H9 (cell line): ENCODE measurements around the gene UHRF1. TPM values are rescaled to one million over a fixed set of nuclear protein-coding genes. Genes with fewer than 3 reads are reported as not detected.

Source experiments
- DNase-seq: peaks from one replicate; pipeline ENCODE4 v3.0.0-alpha.2; 2017
- H2AFZ ChIP-seq: one replicate; pipeline ENCODE4 v1.6.1; 2013; ENCODE audit warnings: mild to moderate bottlenecking, low read length, control low read depth, moderate library complexity
- H2AK5ac ChIP-seq: 2 replicates; pipeline ENCODE4 v1.6.1; 2013; ENCODE audit warnings: low read length, control low read depth, mixed read lengths; ENCODE audit not compliant: insufficient read length
- H2BK120ac ChIP-seq: one replicate; pipeline ENCODE4 v1.6.1; 2013; ENCODE audit warnings: low read depth, mild to moderate bottlenecking, low read length, control low read depth, inconsistent platforms; ENCODE audit not compliant: poor library complexity, severe bottlenecking
- H2BK12ac ChIP-seq: 2 replicates; pipeline ENCODE4 v1.6.1; 2013; ENCODE audit warnings: low read length, control low read depth, mixed read lengths, low read depth; ENCODE audit not compliant: insufficient read length
- H2BK15ac ChIP-seq: 2 replicates; pipeline ENCODE4 v1.6.1; 2013; ENCODE audit warnings: low read depth, low read length, control low read depth
- H2BK20ac ChIP-seq: one replicate; pipeline ENCODE4 v1.6.1; 2013; ENCODE audit warnings: low read depth, mild to moderate bottlenecking, low read length, control low read depth, inconsistent platforms; ENCODE audit not compliant: poor library complexity, severe bottlenecking
- H2BK5ac ChIP-seq: 2 replicates; pipeline ENCODE4 v1.6.1; 2013; ENCODE audit warnings: low read length, control low read depth, mixed read lengths; ENCODE audit not compliant: insufficient read length
- H3K14ac ChIP-seq: 2 replicates; pipeline ENCODE4 v1.6.1; 2013; ENCODE audit warnings: low read length, control low read depth; ENCODE audit not compliant: insufficient read depth
- H3K18ac ChIP-seq: 2 replicates; pipeline ENCODE4 v1.6.1; 2013; ENCODE audit warnings: low read depth, mild to moderate bottlenecking, mixed read lengths, low read length, control low read depth; ENCODE audit not compliant: insufficient read length
- H3K23ac ChIP-seq: 2 replicates; pipeline ENCODE4 v1.6.1; 2013; ENCODE audit warnings: low read length, control low read depth, mixed read lengths, low read depth; ENCODE audit not compliant: insufficient read length
- H3K23me2 ChIP-seq: 2 replicates; pipeline ENCODE4 v1.6.1; 2013; ENCODE audit warnings: low read depth, mild to moderate bottlenecking, mixed read lengths, low read length, control low read depth; ENCODE audit not compliant: insufficient read length, poor library complexity, severe bottlenecking
- H3K27ac ChIP-seq: 2 replicates; pipeline ENCODE4 v1.5.1; 2013; ENCODE audit warnings: low read length, control low read depth, mixed read lengths, low read depth; ENCODE audit not compliant: insufficient read length
- H3K27me3 ChIP-seq: 2 replicates; pipeline ENCODE4 v1.6.1; 2013; ENCODE audit warnings: low read length, control low read depth, inconsistent platforms; ENCODE audit not compliant: insufficient read depth
- H3K4ac ChIP-seq: 2 replicates; pipeline ENCODE4 v1.6.1; 2013; ENCODE audit warnings: low read depth, mild to moderate bottlenecking, control low read depth, inconsistent platforms, low read length, moderate library complexity
- H3K4me1 ChIP-seq: 2 replicates; pipeline ENCODE4 v1.6.1; 2013; ENCODE audit warnings: low read length, control low read depth, inconsistent platforms; ENCODE audit not compliant: insufficient read depth
- H3K4me2 ChIP-seq: 2 replicates; pipeline ENCODE4 v1.6.1; 2013; ENCODE audit warnings: low read length, control low read depth, mixed read lengths; ENCODE audit not compliant: insufficient read length, insufficient read depth
- H3K56ac ChIP-seq: 2 replicates; pipeline ENCODE4 v1.6.1; 2013; ENCODE audit warnings: low read depth, mild to moderate bottlenecking, mixed read lengths, low read length, control low read depth; ENCODE audit not compliant: insufficient read length
- H3K79me1 ChIP-seq: 2 replicates; pipeline ENCODE4 v1.6.1; 2013; ENCODE audit warnings: low read depth, mild to moderate bottlenecking, moderate library complexity, low read length, control low read depth, inconsistent platforms; ENCODE audit not compliant: insufficient read depth, poor library complexity, severe bottlenecking
- H3K79me2 ChIP-seq: 2 replicates; pipeline ENCODE4 v1.6.1; 2013; ENCODE audit warnings: low read length, control low read depth, inconsistent platforms; ENCODE audit not compliant: insufficient read depth
- H3K9ac ChIP-seq: 2 replicates; pipeline ENCODE4 v1.6.1; 2013; ENCODE audit warnings: low read length, control low read depth, mixed read lengths; ENCODE audit not compliant: insufficient read length; ENCODE audit errors: extremely low read depth
- H3K9me3 ChIP-seq: one replicate; pipeline ENCODE4 v1.6.1; 2013; ENCODE audit warnings: low read depth, low read length, inconsistent platforms; ENCODE audit not compliant: control insufficient read depth
- H3T11ph ChIP-seq: one replicate; pipeline ENCODE4 v1.6.1; 2013; ENCODE audit warnings: mild to moderate bottlenecking, low read length, control low read depth, inconsistent platforms
- H4K20me1 ChIP-seq: one replicate; pipeline ENCODE4 v1.6.1; 2013; ENCODE audit not compliant: control insufficient read depth, insufficient read length, insufficient read depth
- H4K5ac ChIP-seq: 2 replicates; pipeline ENCODE4 v1.6.1; 2013; ENCODE audit warnings: low read depth, mild to moderate bottlenecking, mixed read lengths, low read length, control low read depth; ENCODE audit not compliant: insufficient read length
- H4K8ac ChIP-seq: replicated peaks from 2 replicates; pipeline ENCODE4 v1.6.1; 2013; ENCODE audit warnings: low read length, control low read depth, mixed read lengths, low read depth; ENCODE audit not compliant: insufficient read length
- H4K91ac ChIP-seq: 2 replicates; pipeline ENCODE4 v1.6.1; 2013; ENCODE audit warnings: low read depth, mild to moderate bottlenecking, moderate library complexity, mixed read lengths, low read length, control low read depth; ENCODE audit not compliant: insufficient read length
- H3K27ac Mint-ChIP-seq, 3 experiments: 2 replicates in 2 of 3; 3 replicates in 1 of 3; pipeline ENCODE4 v1.8.0; 2020 to 2021; ENCODE audit warnings: mixed read lengths in 3 of 3, mild to moderate bottlenecking in 1 of 3, moderate library complexity in 1 of 3
- H3K27me3 Mint-ChIP-seq: 2 replicates; pipeline ENCODE4 v1.8.0; 2021; ENCODE audit warnings: low read depth, mild to moderate bottlenecking, moderate library complexity, mixed read lengths
- H3K36me3 Mint-ChIP-seq, 3 experiments: 2 replicates in 2 of 3; 3 replicates in 1 of 3; pipeline ENCODE4 v1.8.0; 2020 to 2021; ENCODE audit warnings: low read depth in 3 of 3, mixed read lengths in 3 of 3; ENCODE audit not compliant: insufficient read depth in 1 of 3
- H3K4me1 Mint-ChIP-seq, 2 experiments: 2 replicates each; pipeline ENCODE4 v1.8.0; 2020; ENCODE audit warnings: mixed read lengths in 2 of 2
- H3K4me3 Mint-ChIP-seq, 2 experiments: 2 replicates in 1 of 2; 3 replicates in 1 of 2; pipeline ENCODE4 v1.8.0; 2020 to 2021; ENCODE audit warnings: mild to moderate bottlenecking in 2 of 2, mixed read lengths in 2 of 2, moderate library complexity in 1 of 2
- H3K9me3 Mint-ChIP-seq, 2 experiments: 2 replicates in 1 of 2; 3 replicates in 1 of 2; pipeline ENCODE4 v1.8.0; 2020; ENCODE audit warnings: mild to moderate bottlenecking in 2 of 2, mixed read lengths in 2 of 2, moderate library complexity in 1 of 2
- CTCF ChIP-seq: fragments of 200-600 bp; sonication (generic); conservative IDR thresholded peaks from 3 replicates; pipeline ENCODE4 v1.8.0; 2021; ENCODE audit warnings: antibody characterized with exemption, mild to moderate bottlenecking
- WGBS: extraction: QIAGEN DNeasy Blood & Tissue Kit; methylation state at CpG from one replicate; pipeline ENCODE4 v1.1.7; 2013; ENCODE audit warnings: missing lambda C conversion rate, low lambda C conversion rate, mixed read lengths; ENCODE audit not compliant: insufficient read length; ENCODE audit errors: extremely low coverage; 5-methylcytosine and 5-hydroxymethylcytosine counted together
- total RNA-seq: library from RNA; stranded (reverse); gene quantifications from 2 replicates; pipeline ENCODE4 v1.2.1, GENCODE V29; 2021

The UHRF1 gene
- total RNA-seq, 1 experiment from 2014 or later = 106 TPM

- Histone ChIP-seq H3K79me2 (peaks cover 12% of the 10 kb centered on the region; the same call in 1 of the 2 replicates), H2BK120ac (no peak overlapping the region), H4K91ac (no peak overlapping the region), H3K4me1 (no peaks in the 10 kb centered on the region), H3K4me2 (no peak overlapping the region), H3K9me3 (no peaks in the 10 kb centered on the region), H3K9ac (no peak overlapping the region), H4K8ac (no peak overlapping the region), H3K79me1 (peaks cover 2% of the 10 kb centered on the region), H2AK5ac (no peak overlapping the region), H3K27me3 (no peaks in the 10 kb centered on the region), H4K5ac (no peak overlapping the region), H3K18ac (no peak overlapping the region), H3K4ac (no peak overlapping the region), H2AFZ (no peak overlapping the region), H3K14ac (no peak overlapping the region), H2BK12ac (no peak overlapping the region), H3K23me2 (no peaks in the 10 kb centered on the region), H2BK15ac (no peak overlapping the region), H3T11ph (no peak overlapping the region), H2BK20ac (no peak overlapping the region), H3K56ac (no peak overlapping the region), H3K27ac (no peak overlapping the region), H2BK5ac (no peak overlapping the region), H4K20me1 (peaks cover 2% of the 10 kb centered on the region), H3K23ac (no peak overlapping the region)
- Mint-ChIP-seq H3K27me3 (no peaks in the 10 kb centered on the region; the same call in 1 of the 2 replicates), H3K4me1 (peaks cover 17 to 30% of the 10 kb centered on the region in 2 experiments), H3K27ac (peak overlapping the region; percentile 68 to 94 (median 85); a peak in 4 of 7 replicates), H3K36me3 (peaks cover 2 to 12% (median 8%) of the 10 kb centered on the region in 3 experiments; a peak in 6 of 7 replicates), H3K4me3 (no peak overlapping the region), H3K9me3 (no peaks in the 10 kb centered on the region)
- peak; percentile 64 for DNase-seq
- WGBS = no CpG with 5 or more reads among the region's 33 CpGs
- peak; percentile 66 for TF ChIP-seq CTCF
Measured at GRCh38 chr19:4976401-4977298, 67.3 kb downstream of the UHRF1 start.
